HCT116 (cell line): ENCODE measurements around the gene ELAVL1.

ENCODE experiments used
- EGR1 ChIP-seq: IDR thresholded peaks from 2 replicates; pipeline ENCODE4 v1.6.1; 2012; ENCODE audit warnings: low read depth
- FOSL1 ChIP-seq: IDR thresholded peaks from 2 replicates; pipeline ENCODE4 v1.6.1; 2012; ENCODE audit warnings: low read depth
- JUND ChIP-seq: IDR thresholded peaks from 2 replicates; pipeline ENCODE4 v1.6.1; 2012
- POLR2AphosphoS5 ChIP-seq: IDR thresholded peaks from 2 replicates; pipeline ENCODE4 v1.6.1; 2011; ENCODE audit warnings: mild to moderate bottlenecking, low read depth, low read length, moderate library complexity
- SIN3A ChIP-seq: IDR thresholded peaks from 2 replicates; pipeline ENCODE4 v1.6.1; 2012; ENCODE audit warnings: low read depth
- SRF ChIP-seq: IDR thresholded peaks from 2 replicates; pipeline ENCODE4 v1.6.1; 2012; ENCODE audit warnings: low read depth
- TCF7L2 ChIP-seq: IDR thresholded peaks from 2 replicates; pipeline ENCODE4 v1.7.0; 2011; ENCODE audit warnings: borderline replicate concordance, inconsistent platforms; ENCODE audit not compliant: insufficient read depth, insufficient read length; ENCODE audit errors: extremely low read depth
- TF ChIP-seq, protein P1 (sequence below), 3 experiments: fragments of 200-600 bp in 1 of 3; sonication (generic) in 1 of 3; IDR thresholded peaks in 2 of 3; conservative IDR thresholded peaks in 1 of 3; 2 replicates each; pipeline ENCODE4 v1.5.1; 2012 to 2017; ENCODE audit warnings: low read depth in 2 of 3, low read length in 2 of 3, antibody characterized with exemption in 1 of 3, borderline replicate concordance in 1 of 3, control low read depth in 1 of 3, mild to moderate bottlenecking in 1 of 3, mixed read lengths in 1 of 3, mixed run types in 1 of 3, moderate library complexity in 1 of 3; ENCODE audit not compliant: insufficient read depth in 1 of 3
- TF ChIP-seq, protein P2 (sequence below): IDR thresholded peaks from 2 replicates; pipeline ENCODE4 v1.6.1; 2012
- TF ChIP-seq, protein P3 (sequence below): IDR thresholded peaks from 2 replicates; pipeline ENCODE4 v1.6.1; 2011; ENCODE audit warnings: mild to moderate bottlenecking, low read length, moderate library complexity; ENCODE audit not compliant: insufficient replicate concordance; ENCODE audit errors: extremely low read depth
- TF ChIP-seq, protein P4 (sequence below): IDR thresholded peaks from 2 replicates; pipeline ENCODE4 v1.6.1; 2012; ENCODE audit warnings: low read depth
- TF ChIP-seq, protein P5 (sequence below): IDR thresholded peaks from 2 replicates; pipeline ENCODE4 v1.6.1; 2012

DNA sequence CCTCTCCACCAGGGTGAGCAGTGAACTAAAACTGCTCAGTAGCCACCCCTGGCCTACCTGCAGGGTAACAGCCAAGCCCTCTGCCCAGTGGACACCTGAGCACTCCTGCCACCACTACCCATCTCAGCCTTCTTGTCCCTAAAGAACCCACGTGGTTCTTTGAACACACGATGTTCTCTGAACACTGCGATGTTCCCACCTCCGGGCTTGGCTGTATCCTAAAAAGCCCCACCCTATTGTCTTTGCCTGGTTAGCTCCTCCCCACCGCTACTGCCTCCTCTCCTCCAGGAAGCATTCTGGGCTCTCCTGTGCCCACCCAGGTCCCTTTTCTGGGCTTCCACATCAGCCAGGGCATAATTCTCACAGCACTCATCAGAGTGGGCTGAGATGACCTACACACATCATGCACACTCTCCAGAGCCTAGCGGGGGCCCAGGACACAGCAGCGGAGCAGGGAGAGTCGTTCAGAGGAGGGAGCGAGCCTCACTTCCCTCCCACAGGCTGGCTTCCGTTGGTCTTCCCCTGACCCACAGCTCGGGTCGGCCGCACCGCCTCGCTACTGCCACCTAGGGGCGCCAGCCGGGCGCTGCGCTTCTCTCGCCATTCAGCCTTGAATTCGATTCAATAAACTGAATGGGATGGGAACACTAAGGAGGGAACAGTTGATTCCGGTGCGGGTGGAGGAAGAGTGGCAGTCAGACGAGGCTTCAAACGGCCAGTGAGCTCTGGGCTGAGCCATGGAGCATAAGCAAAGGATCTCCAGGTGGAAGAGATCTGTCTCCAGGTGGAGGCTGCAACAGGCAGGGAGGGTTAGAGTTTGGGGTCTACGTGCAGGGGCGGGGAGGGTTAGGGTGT lies 3.2 kb downstream of the ELAVL1 start:
- TF ChIP-seq, protein P1, sequence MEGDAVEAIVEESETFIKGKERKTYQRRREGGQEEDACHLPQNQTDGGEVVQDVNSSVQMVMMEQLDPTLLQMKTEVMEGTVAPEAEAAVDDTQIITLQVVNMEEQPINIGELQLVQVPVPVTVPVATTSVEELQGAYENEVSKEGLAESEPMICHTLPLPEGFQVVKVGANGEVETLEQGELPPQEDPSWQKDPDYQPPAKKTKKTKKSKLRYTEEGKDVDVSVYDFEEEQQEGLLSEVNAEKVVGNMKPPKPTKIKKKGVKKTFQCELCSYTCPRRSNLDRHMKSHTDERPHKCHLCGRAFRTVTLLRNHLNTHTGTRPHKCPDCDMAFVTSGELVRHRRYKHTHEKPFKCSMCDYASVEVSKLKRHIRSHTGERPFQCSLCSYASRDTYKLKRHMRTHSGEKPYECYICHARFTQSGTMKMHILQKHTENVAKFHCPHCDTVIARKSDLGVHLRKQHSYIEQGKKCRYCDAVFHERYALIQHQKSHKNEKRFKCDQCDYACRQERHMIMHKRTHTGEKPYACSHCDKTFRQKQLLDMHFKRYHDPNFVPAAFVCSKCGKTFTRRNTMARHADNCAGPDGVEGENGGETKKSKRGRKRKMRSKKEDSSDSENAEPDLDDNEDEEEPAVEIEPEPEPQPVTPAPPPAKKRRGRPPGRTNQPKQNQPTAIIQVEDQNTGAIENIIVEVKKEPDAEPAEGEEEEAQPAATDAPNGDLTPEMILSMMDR (IDR thresholded peaks at IDR 0.05 in 2 of 3, conservative IDR thresholded peaks at IDR 0.05 in 1 of 3; ENCODE audit: borderline replicate concordance in 1 of 3, insufficient read depth in 1 of 3, low read depth in 2 of 3, low read length in 2 of 3), result peak; percentile 69 to 99 (median 96)
- TF ChIP-seq, protein P2, sequence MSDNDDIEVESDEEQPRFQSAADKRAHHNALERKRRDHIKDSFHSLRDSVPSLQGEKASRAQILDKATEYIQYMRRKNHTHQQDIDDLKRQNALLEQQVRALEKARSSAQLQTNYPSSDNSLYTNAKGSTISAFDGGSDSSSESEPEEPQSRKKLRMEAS, result no peak; the same call in 1 of the 2 replicates
- TF ChIP-seq JUND (no peak), SRF (no peak), EGR1 (no peak), SIN3A (no peak), TCF7L2 (no peak), FOSL1 (no peak), POLR2AphosphoS5 (peak; percentile 24; the same call in 1 of the 2 replicates)
- TF ChIP-seq, protein P3, sequence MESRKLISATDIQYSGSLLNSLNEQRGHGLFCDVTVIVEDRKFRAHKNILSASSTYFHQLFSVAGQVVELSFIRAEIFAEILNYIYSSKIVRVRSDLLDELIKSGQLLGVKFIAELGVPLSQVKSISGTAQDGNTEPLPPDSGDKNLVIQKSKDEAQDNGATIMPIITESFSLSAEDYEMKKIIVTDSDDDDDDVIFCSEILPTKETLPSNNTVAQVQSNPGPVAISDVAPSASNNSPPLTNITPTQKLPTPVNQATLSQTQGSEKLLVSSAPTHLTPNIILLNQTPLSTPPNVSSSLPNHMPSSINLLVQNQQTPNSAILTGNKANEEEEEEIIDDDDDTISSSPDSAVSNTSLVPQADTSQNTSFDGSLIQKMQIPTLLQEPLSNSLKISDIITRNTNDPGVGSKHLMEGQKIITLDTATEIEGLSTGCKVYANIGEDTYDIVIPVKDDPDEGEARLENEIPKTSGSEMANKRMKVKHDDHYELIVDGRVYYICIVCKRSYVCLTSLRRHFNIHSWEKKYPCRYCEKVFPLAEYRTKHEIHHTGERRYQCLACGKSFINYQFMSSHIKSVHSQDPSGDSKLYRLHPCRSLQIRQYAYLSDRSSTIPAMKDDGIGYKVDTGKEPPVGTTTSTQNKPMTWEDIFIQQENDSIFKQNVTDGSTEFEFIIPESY, result no peak
- TF ChIP-seq, protein P4, sequence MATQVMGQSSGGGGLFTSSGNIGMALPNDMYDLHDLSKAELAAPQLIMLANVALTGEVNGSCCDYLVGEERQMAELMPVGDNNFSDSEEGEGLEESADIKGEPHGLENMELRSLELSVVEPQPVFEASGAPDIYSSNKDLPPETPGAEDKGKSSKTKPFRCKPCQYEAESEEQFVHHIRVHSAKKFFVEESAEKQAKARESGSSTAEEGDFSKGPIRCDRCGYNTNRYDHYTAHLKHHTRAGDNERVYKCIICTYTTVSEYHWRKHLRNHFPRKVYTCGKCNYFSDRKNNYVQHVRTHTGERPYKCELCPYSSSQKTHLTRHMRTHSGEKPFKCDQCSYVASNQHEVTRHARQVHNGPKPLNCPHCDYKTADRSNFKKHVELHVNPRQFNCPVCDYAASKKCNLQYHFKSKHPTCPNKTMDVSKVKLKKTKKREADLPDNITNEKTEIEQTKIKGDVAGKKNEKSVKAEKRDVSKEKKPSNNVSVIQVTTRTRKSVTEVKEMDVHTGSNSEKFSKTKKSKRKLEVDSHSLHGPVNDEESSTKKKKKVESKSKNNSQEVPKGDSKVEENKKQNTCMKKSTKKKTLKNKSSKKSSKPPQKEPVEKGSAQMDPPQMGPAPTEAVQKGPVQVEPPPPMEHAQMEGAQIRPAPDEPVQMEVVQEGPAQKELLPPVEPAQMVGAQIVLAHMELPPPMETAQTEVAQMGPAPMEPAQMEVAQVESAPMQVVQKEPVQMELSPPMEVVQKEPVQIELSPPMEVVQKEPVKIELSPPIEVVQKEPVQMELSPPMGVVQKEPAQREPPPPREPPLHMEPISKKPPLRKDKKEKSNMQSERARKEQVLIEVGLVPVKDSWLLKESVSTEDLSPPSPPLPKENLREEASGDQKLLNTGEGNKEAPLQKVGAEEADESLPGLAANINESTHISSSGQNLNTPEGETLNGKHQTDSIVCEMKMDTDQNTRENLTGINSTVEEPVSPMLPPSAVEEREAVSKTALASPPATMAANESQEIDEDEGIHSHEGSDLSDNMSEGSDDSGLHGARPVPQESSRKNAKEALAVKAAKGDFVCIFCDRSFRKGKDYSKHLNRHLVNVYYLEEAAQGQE, result no peak
- TF ChIP-seq, protein P5, sequence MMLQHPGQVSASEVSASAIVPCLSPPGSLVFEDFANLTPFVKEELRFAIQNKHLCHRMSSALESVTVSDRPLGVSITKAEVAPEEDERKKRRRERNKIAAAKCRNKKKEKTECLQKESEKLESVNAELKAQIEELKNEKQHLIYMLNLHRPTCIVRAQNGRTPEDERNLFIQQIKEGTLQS, result no peak
